IMR-90 (cell line): ENCODE measurements around the gene ABCA8. TPM values are rescaled to one million over a fixed set of nuclear protein-coding genes. Genes with fewer than 3 reads are reported as not detected.

Source experiments
- ATAC-seq: fragments of 200-7000 bp; cut with Tn5 transposase; 2 replicates; pipeline ENCODE4 v1.9.1; 2020; ENCODE audit warnings: low read depth, mild to moderate bottlenecking, moderate library complexity
- BruUV-seq: library from RNA; stranded (reverse); fragments of 400-500 nt; replicated peaks from 2 replicates; lab custom pipeline; 2021; lab: Mats Ljungman, UMichigan
- CTCF ChIA-PET: fragments of 300-600 bp; formaldehyde crosslinking; extraction: SDS; loops from one replicate; lab custom pipeline; 2021; ENCODE audit warnings: antibody characterized with exemption; lab: Yijun Ruan, JAX
- POLR2A ChIA-PET: fragments of 300-600 bp; sonication (Branson Sonifier 250); formaldehyde crosslinking; loops from one replicate; lab custom pipeline; 2022; ENCODE audit warnings: antibody characterized with exemption; ENCODE audit not compliant: unreplicated experiment; lab: Charles Lee
- DNase-seq: peaks from one replicate; pipeline ENCODE4 v3.0.0; 2013
- H2AFZ ChIP-seq: replicated peaks from 2 replicates; pipeline ENCODE3; 2013; ENCODE audit warnings: low read length, mild to moderate bottlenecking; ENCODE audit not compliant: poor library complexity
- H2AK5ac ChIP-seq: 2 replicates; pipeline ENCODE4 v1.6.1; 2013; ENCODE audit warnings: low read depth, low read length, inconsistent platforms
- H2AK9ac ChIP-seq: replicated peaks from 2 replicates; pipeline ENCODE3; 2013; ENCODE audit warnings: mild to moderate bottlenecking, low read depth, low read length, moderate library complexity; ENCODE audit not compliant: poor library complexity
- H2BK120ac ChIP-seq: 2 replicates; pipeline ENCODE4 v1.6.1; 2013; ENCODE audit warnings: low read depth, low read length, inconsistent platforms
- H2BK15ac ChIP-seq: 3 replicates; pipeline ENCODE4 v1.6.1; 2013; ENCODE audit warnings: low read depth, low read length, inconsistent platforms
- H2BK20ac ChIP-seq: 2 replicates; pipeline ENCODE4 v1.6.1; 2013; ENCODE audit warnings: low read depth, mild to moderate bottlenecking, inconsistent platforms, low read length, moderate library complexity
- H2BK5ac ChIP-seq: 2 replicates; pipeline ENCODE4 v1.6.1; 2013; ENCODE audit warnings: mild to moderate bottlenecking, low read depth, low read length, inconsistent platforms; ENCODE audit not compliant: poor library complexity, severe bottlenecking
- H3K14ac ChIP-seq: replicated peaks from 2 replicates; pipeline ENCODE4 v1.6.1; 2013; ENCODE audit warnings: low read depth, low read length, inconsistent platforms
- H3K18ac ChIP-seq: 2 replicates; pipeline ENCODE4 v1.6.1; 2013; ENCODE audit warnings: low read depth, low read length, control low read depth
- H3K23ac ChIP-seq: 2 replicates; pipeline ENCODE4 v1.6.1; 2013; ENCODE audit warnings: low read depth, low read length, inconsistent platforms
- H3K27ac ChIP-seq: 2 replicates; pipeline ENCODE4 v1.5.1; 2013; ENCODE audit warnings: mild to moderate bottlenecking, control low read depth, low read length; ENCODE audit not compliant: insufficient read depth
- H3K27me3 ChIP-seq: 2 replicates; pipeline ENCODE4 v1.6.1; 2013; ENCODE audit warnings: low read length; ENCODE audit not compliant: control insufficient read depth, insufficient read depth
- H3K36me3 ChIP-seq: 2 replicates; pipeline ENCODE4 v1.6.1; 2013; ENCODE audit warnings: low read length, mixed read lengths; ENCODE audit not compliant: control insufficient read depth, insufficient read depth
- H3K4ac ChIP-seq: 2 replicates; pipeline ENCODE4 v1.6.1; 2013; ENCODE audit warnings: low read depth, low read length, inconsistent platforms
- H3K4me1 ChIP-seq: 2 replicates; pipeline ENCODE4 v1.6.1; 2013; ENCODE audit warnings: low read length, mixed read lengths; ENCODE audit not compliant: control insufficient read depth, insufficient read depth
- H3K4me2 ChIP-seq: 2 replicates; pipeline ENCODE4 v1.6.1; 2013; ENCODE audit warnings: low read depth, mild to moderate bottlenecking, control low read depth, low read length, moderate library complexity
- H3K4me3 ChIP-seq: 2 replicates; pipeline ENCODE4 v1.5.1; 2013; ENCODE audit warnings: low read depth, mild to moderate bottlenecking, control low read depth, low read length, moderate library complexity; ENCODE audit not compliant: insufficient read depth
- H3K56ac ChIP-seq: 2 replicates; pipeline ENCODE4 v1.6.1; 2013; ENCODE audit warnings: low read length, inconsistent platforms; ENCODE audit not compliant: insufficient read depth; ENCODE audit errors: extremely low read depth
- H3K79me1 ChIP-seq, 2 experiments: 2 replicates each; pipeline ENCODE4 v1.6.1; 2013; ENCODE audit warnings: low read length in 2 of 2, inconsistent platforms in 1 of 2, low read depth in 1 of 2
- H3K9ac ChIP-seq: 2 replicates; pipeline ENCODE4 v1.6.1; 2013; ENCODE audit warnings: low read depth, low read length, control low read depth
- H3K9me1 ChIP-seq: 2 replicates; pipeline ENCODE4 v1.6.1; 2013; ENCODE audit warnings: low read length, inconsistent platforms; ENCODE audit not compliant: insufficient read depth
- H3K9me3 ChIP-seq: 2 replicates; pipeline ENCODE4 v1.6.1; 2013; ENCODE audit warnings: low read length; ENCODE audit not compliant: control insufficient read depth, insufficient read depth
- H4K20me1 ChIP-seq: 2 replicates; pipeline ENCODE4 v1.6.1; 2013; ENCODE audit warnings: low read length, inconsistent platforms; ENCODE audit not compliant: insufficient read depth
- H4K5ac ChIP-seq: 2 replicates; pipeline ENCODE4 v1.6.1; 2013; ENCODE audit warnings: mild to moderate bottlenecking, low read depth, low read length, control low read depth
- H4K8ac ChIP-seq, 2 experiments: 2 replicates each; pipeline ENCODE4 v1.6.1; 2013; ENCODE audit warnings: low read depth in 2 of 2, low read length in 2 of 2, control low read depth in 1 of 2, inconsistent platforms in 1 of 2
- H4K91ac ChIP-seq: 2 replicates; pipeline ENCODE4 v1.6.1; 2013; ENCODE audit warnings: low read depth, low read length, inconsistent platforms; ENCODE audit not compliant: insufficient read depth
- BHLHE40 ChIP-seq: fragments of 150-350 bp; IDR thresholded peaks from 2 replicates; pipeline ENCODE4 v1.6.1; 2016; ENCODE audit warnings: mild to moderate bottlenecking, low read depth, low read length
- CEBPB ChIP-seq: IDR thresholded peaks from 2 replicates; pipeline ENCODE4 v1.6.1; 2012; ENCODE audit warnings: low read depth, low read length, improper control_type of control experiment
- CHD1 ChIP-seq: IDR thresholded peaks from 2 replicates; pipeline ENCODE4 v1.6.1; 2012; ENCODE audit warnings: low read depth, low read length, improper control_type of control experiment
- CTCF ChIP-seq: conservative IDR thresholded peaks from 2 replicates; pipeline ENCODE4 v1.5.1; 2012; ENCODE audit warnings: mild to moderate bottlenecking, low read depth, low read length, improper control_type of control experiment
- ELK1 ChIP-seq: fragments of 150-350 bp; IDR thresholded peaks from 2 replicates; pipeline ENCODE4 v1.6.1; 2016; ENCODE audit warnings: low read depth, mild to moderate bottlenecking, low read length, moderate library complexity, borderline replicate concordance
- FOS ChIP-seq: fragments of 150-350 bp; IDR thresholded peaks from 2 replicates; pipeline ENCODE4 v1.6.1; 2016; ENCODE audit warnings: low read depth, low read length
- MAFK ChIP-seq: IDR thresholded peaks from 2 replicates; pipeline ENCODE4 v1.6.1; 2012; ENCODE audit warnings: low read depth, low read length, improper control_type of control experiment
- MAZ ChIP-seq: IDR thresholded peaks from 2 replicates; pipeline ENCODE4 v1.6.1; 2012; ENCODE audit warnings: low read depth, mild to moderate bottlenecking, low read length, improper control_type of control experiment, moderate library complexity, borderline replicate concordance
- MXI1 ChIP-seq: IDR thresholded peaks from 2 replicates; pipeline ENCODE4 v1.6.1; 2012; ENCODE audit warnings: low read depth, mild to moderate bottlenecking, low read length, moderate library complexity, borderline replicate concordance
- NFE2L2 ChIP-seq: fragments of 150-350 bp; IDR thresholded peaks from 2 replicates; pipeline ENCODE4 v1.6.1; 2016; ENCODE audit warnings: low read depth, mild to moderate bottlenecking, low read length
- POLR2A ChIP-seq: IDR thresholded peaks from 2 replicates; pipeline ENCODE4 v1.6.1; 2012; ENCODE audit warnings: mild to moderate bottlenecking, low read depth, low read length
- RAD21 ChIP-seq: IDR thresholded peaks from 2 replicates; pipeline ENCODE4 v1.6.1; 2012; ENCODE audit warnings: low read length, improper control_type of control experiment
- RCOR1 ChIP-seq: IDR thresholded peaks from 2 replicates; pipeline ENCODE4 v1.6.1; 2012; ENCODE audit warnings: mild to moderate bottlenecking, low read length, improper control_type of control experiment; ENCODE audit not compliant: insufficient replicate concordance
- RFX5 ChIP-seq: IDR thresholded peaks from 2 replicates; pipeline ENCODE4 v1.8.0; 2012; ENCODE audit warnings: low read depth, mild to moderate bottlenecking, low read length, moderate library complexity
- SMC3 ChIP-seq: fragments of 150-350 bp; IDR thresholded peaks from 2 replicates; pipeline ENCODE4 v1.6.1; 2016; ENCODE audit warnings: low read depth, mild to moderate bottlenecking, antibody characterized with exemption, low read length, moderate library complexity
- USF2 ChIP-seq: fragments of 150-350 bp; IDR thresholded peaks from 2 replicates; pipeline ENCODE4 v1.6.1; 2017; ENCODE audit warnings: mild to moderate bottlenecking, antibody characterized with exemption, low read length, low read depth
- WGBS, 2 experiments: methylation state at CpG; one replicate each; pipeline versions ENCODE4 v1.1.5 to v1.1.7; 2013; ENCODE audit warnings: missing lambda C conversion rate in 2 of 2; ENCODE audit not compliant: insufficient read length in 1 of 2; ENCODE audit errors: extremely low coverage in 2 of 2; 5-methylcytosine and 5-hydroxymethylcytosine counted together
- dilution Hi-C: fragments of 300-500 bp; cut with HindIII; formaldehyde crosslinking; loops from one replicate; pipeline ENCODE4 v1.14.3; 2018; ENCODE audit warnings: low sequenced_read_pairs; ENCODE audit not compliant: unreplicated experiment
- in situ Hi-C: fragments of 300-500 bp; cut with MboI; formaldehyde crosslinking; loops from 3 replicates; pipeline ENCODE4 v1.14.3; 2019; ENCODE audit warnings: low sequenced_read_pairs, inconsistent platforms, mixed read lengths
- intact Hi-C: fragments of 100-400 bp; cut with micrococcal nuclease; formaldehyde crosslinking; loops from 2 replicates; pipeline ENCODE4 v1.10.0; 2022
- polyA plus RNA-seq, 3 experiments: library from polyadenylated mRNA; depleted of rRNA; stranded (reverse); fragments of >200 nt; gene quantifications; 2 replicates each; pipeline ENCODE4 v1.2.3, GENCODE V29; 2012; ENCODE audit warnings: low replicate concordance in 1 of 3
- total RNA-seq: library from RNA; depleted of rRNA; stranded (reverse); fragments of >200 nt; gene quantifications from 2 replicates; pipeline ENCODE4 v1.2.3, GENCODE V29; 2012

Gene ABCA8
- total and polyA plus RNA-seq, 2 of the 4 experiments (the other 2 are of a cell fraction), result 1.8 TPM

GRCh38 chr17:68943123-68943811, 11.9 kb downstream of the ABCA8 start:
- H2AK9ac ChIP-seq, result no peak overlapping the region
- ATAC-seq (no peak), DNase-seq (no peak)
- H3K36me3 ChIP-seq, result no peaks in the 10 kb centered on the region
- no peak overlapping the region for H3K4ac ChIP-seq
- no peaks in the 10 kb centered on the region for H4K20me1 ChIP-seq
- H3K79me1 ChIP-seq, result no peaks in the 10 kb centered on the region
- intact Hi-C loops (no loop called here), dilution Hi-C loops (no loop called here), in situ Hi-C loops (no loop called here)
- no CpG with 5 or more reads among the region's 4 CpGs for WGBS, 2 experiments
- H4K91ac ChIP-seq, result no peak overlapping the region
- H3K23ac ChIP-seq, result no peak overlapping the region
- ChIA-PET CTCF (interaction anchor here (0.6 kb wide), 1 partner anchor 18 kb away, joined by 3 read pairs; no protein-coding TSS in a partner anchor), POLR2A (no interaction called here)
- no peaks in the 10 kb centered on the region for H3K4me1 ChIP-seq
- no peak overlapping the region for H3K4me2 ChIP-seq
- H3K18ac ChIP-seq, result no peak overlapping the region
- no peak overlapping the region for H2AFZ ChIP-seq
- no peaks in the 10 kb centered on the region for H3K9me1 ChIP-seq
- no peak overlapping the region for H2BK20ac ChIP-seq
- H3K4me3 ChIP-seq, result no peak overlapping the region
- no peak overlapping the region for H3K14ac ChIP-seq
- no peak overlapping the region for H3K9ac ChIP-seq
- no peak overlapping the region for H3K27ac ChIP-seq
- no peak overlapping the region for H3K56ac ChIP-seq
- TF ChIP-seq BHLHE40 (no peak), CHD1 (no peak), CEBPB (no peak), MXI1 (no peak), RCOR1 (no peak), CTCF (no peak), NFE2L2 (no peak), SMC3 (no peak), MAFK (no peak), MAZ (no peak), POLR2A (no peak), RFX5 (no peak), FOS (no peak), ELK1 (no peak), RAD21 (no peak), USF2 (no peak)
- no peaks in the 10 kb centered on the region for H3K9me3 ChIP-seq
- no TSS peak for BruUV-seq
- H4K5ac ChIP-seq, result no peak overlapping the region
- no peak overlapping the region for H2BK120ac ChIP-seq
- H2BK15ac ChIP-seq, result no peak overlapping the region
- H3K27me3 ChIP-seq, result no peaks in the 10 kb centered on the region
- no peak overlapping the region for H2AK5ac ChIP-seq
- no peak overlapping the region for H2BK5ac ChIP-seq
- H4K8ac ChIP-seq, result no peak overlapping the region
